AG08396 (cell line): ENCODE data around the gene FOXD2.
"Not testable (repeated sequence)": the region's sequence is repeated elsewhere in the genome, so short reads cannot be mapped to it uniquely, and the experiment has no call there.

ENCODE experiments used
- DNase-seq: peaks from one replicate; pipeline ENCODE4 v3.0.0; 2012; ENCODE audit warnings: low spot score, mixed read lengths

FOXD2 gene

GRCh38 chr1:47440599-47441081, 2.8 kb downstream of the FOXD2 start:
- no peak for DNase-seq

GRCh38 chr1:47441450-47442106, 3.7 kb downstream of the FOXD2 start:
- no peak for DNase-seq

GRCh38 chr1:47442202-47442601, 4.4 kb downstream of the FOXD2 start:
- no peak for DNase-seq

- DNase-seq = no peak
Observed at GRCh38 chr1:47442842-47443529, 5.1 kb downstream of the FOXD2 start.

GRCh38 chr1:47443530-47444296, 5.9 kb downstream of the FOXD2 start:
- DNase-seq = no peak

GRCh38 chr1:47444297-47444561, 6.4 kb downstream of the FOXD2 start:
- DNase-seq = no peak

- peak; percentile 46 for DNase-seq
Observed at GRCh38 chr1:47444562-47445465, 7.0 kb downstream of the FOXD2 start.

- no peak for DNase-seq
Observed at GRCh38 chr1:47445823-47446550, 8.1 kb downstream of the FOXD2 start.

GRCh38 chr1:47448462-47449222, 10.8 kb downstream of the FOXD2 start:
- DNase-seq = no peak

GRCh38 chr1:47449822-47450552, 12.1 kb downstream of the FOXD2 start:
- DNase-seq = peak; percentile 60

GRCh38 chr1:47450606-47451005, 12.8 kb downstream of the FOXD2 start:
- DNase-seq = no peak

- DNase-seq = no peak
Observed at GRCh38 chr1:47452426-47452825, 14.6 kb downstream of the FOXD2 start.

- not testable (repeated sequence) for DNase-seq
Observed at GRCh38 chr1:47453910-47454309, 16.1 kb downstream of the FOXD2 start.

GRCh38 chr1:47456250-47456649, 18.4 kb downstream of the FOXD2 start:
- no peak for DNase-seq

GRCh38 chr1:47457547-47457946, 19.7 kb downstream of the FOXD2 start:
- not testable (repeated sequence) for DNase-seq

- no peak for DNase-seq
Observed at GRCh38 chr1:47459253-47459788, 21.5 kb downstream of the FOXD2 start.

GRCh38 chr1:47460040-47460439, 22.2 kb downstream of the FOXD2 start:
- no peak for DNase-seq

- no peak for DNase-seq
Observed at GRCh38 chr1:47460456-47460855, 22.6 kb downstream of the FOXD2 start.

GRCh38 chr1:47465605-47466004, 27.8 kb downstream of the FOXD2 start:
- DNase-seq = no peak
